Transverse colon (tissue), 4 donors: Measurements from ENCODE around the gene TEX50.

ENCODE experiments used
- EP300 ChIP-seq: sonication (generic); formaldehyde crosslinking; IDR thresholded peaks from one replicate; pipeline ENCODE4 v1.6.1; 2017; ENCODE audit warnings: antibody characterized with exemption, low read depth
- POLR2A ChIP-seq: fragments of 450-650 bp; IDR thresholded peaks from one replicate; pipeline ENCODE4 v1.6.1; 2016; ENCODE audit warnings: antibody characterized with exemption, mild to moderate bottlenecking, moderate library complexity
- POLR2AphosphoS5 ChIP-seq, 3 donors: sonication (generic); formaldehyde crosslinking; IDR thresholded peaks; one replicate each; pipeline ENCODE4 v1.6.1; 2016; ENCODE audit warnings: antibody characterized with exemption in 3 of 3
- TF ChIP-seq, protein P1 (sequence below), 5 experiments: fragments of 200-600 bp in 3 of 5; fragments of 450-650 bp in 2 of 5; sonication (generic) in 3 of 5; IDR thresholded peaks; 1 replicate in 2 of 5; 2 replicates in 3 of 5; pipeline ENCODE4 v1.5.1; 2016 to 2017; ENCODE audit warnings: antibody characterized with exemption in 5 of 5, inconsistent platforms in 3 of 5, mild to moderate bottlenecking in 2 of 5, moderate library complexity in 1 of 5

DNA sequence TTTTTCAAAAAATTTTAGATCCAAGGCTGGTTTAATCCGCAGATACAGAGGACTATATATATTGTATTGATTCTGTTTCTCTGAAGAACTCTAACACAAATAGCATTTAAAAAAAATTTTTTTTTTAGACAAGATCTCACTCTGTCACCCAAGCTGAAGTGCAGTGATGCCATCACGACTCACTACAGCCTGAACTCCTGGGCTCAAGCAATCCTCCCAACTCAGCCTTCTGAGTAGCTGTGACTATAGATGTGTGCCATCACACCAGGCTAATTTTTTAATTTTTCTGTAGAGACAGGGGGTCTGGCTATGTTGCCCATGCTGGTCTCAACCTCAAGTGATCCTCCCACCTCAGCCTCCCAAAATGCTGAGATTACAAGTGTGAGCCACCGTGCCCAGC lies 31.5 kb downstream of the TEX50 start:
- TF ChIP-seq, protein P1, sequence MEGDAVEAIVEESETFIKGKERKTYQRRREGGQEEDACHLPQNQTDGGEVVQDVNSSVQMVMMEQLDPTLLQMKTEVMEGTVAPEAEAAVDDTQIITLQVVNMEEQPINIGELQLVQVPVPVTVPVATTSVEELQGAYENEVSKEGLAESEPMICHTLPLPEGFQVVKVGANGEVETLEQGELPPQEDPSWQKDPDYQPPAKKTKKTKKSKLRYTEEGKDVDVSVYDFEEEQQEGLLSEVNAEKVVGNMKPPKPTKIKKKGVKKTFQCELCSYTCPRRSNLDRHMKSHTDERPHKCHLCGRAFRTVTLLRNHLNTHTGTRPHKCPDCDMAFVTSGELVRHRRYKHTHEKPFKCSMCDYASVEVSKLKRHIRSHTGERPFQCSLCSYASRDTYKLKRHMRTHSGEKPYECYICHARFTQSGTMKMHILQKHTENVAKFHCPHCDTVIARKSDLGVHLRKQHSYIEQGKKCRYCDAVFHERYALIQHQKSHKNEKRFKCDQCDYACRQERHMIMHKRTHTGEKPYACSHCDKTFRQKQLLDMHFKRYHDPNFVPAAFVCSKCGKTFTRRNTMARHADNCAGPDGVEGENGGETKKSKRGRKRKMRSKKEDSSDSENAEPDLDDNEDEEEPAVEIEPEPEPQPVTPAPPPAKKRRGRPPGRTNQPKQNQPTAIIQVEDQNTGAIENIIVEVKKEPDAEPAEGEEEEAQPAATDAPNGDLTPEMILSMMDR (IDR thresholded peaks at IDR 0.05): no peak
- TF ChIP-seq POLR2A (no peak), POLR2AphosphoS5 (IDR thresholded peaks at IDR 0.05) (no peak), EP300 (no peak)
